K562 (cell line): Measurements from ENCODE around the gene PPP1R3C. TPM values are rescaled to one million over a fixed set of nuclear protein-coding genes. Genes with fewer than 3 reads are reported as not detected.
A peak's percentile ranks its signal among the peaks of the same experiment; 100 is the strongest.

Experiments
- C11orf30 ChIP-seq: fragments of 450-650 bp; IDR thresholded peaks from 2 replicates; pipeline ENCODE4 v1.6.1; 2016; ENCODE audit warnings: low read depth, mild to moderate bottlenecking
- CC2D1A ChIP-seq: fragments of 450-650 bp; IDR thresholded peaks from 2 replicates; pipeline ENCODE4 v1.6.1; 2017; ENCODE audit warnings: mild to moderate bottlenecking
- CEBPG ChIP-seq, 3 experiments: fragments of 200-800 bp in 1 of 3; sonication (Bioruptor generic) in 1 of 3; sonication (generic) in 1 of 3; formaldehyde crosslinking in 1 of 3; IDR thresholded peaks in 2 of 3; conservative IDR thresholded peaks in 1 of 3; 2 replicates each; pipeline versions ENCODE4 v1.6.1 to v1.8.0; 2016 to 2022; ENCODE audit warnings: missing compliant biosample characterization in 2 of 3, missing genetic modification characterization in 2 of 3, mild to moderate bottlenecking in 1 of 3, missing genetic modification reagents in 1 of 3
- CHD1 ChIP-seq: fragments of 200-600 bp; sonication (generic); IDR thresholded peaks from one replicate; pipeline ENCODE4 v1.6.1; 2012; ENCODE audit warnings: mild to moderate bottlenecking, moderate library complexity, low read length, inconsistent platforms
- EP300 ChIP-seq: IDR thresholded peaks from 2 replicates; pipeline ENCODE4 v1.6.1; 2012; ENCODE audit warnings: low read length, improper control_type of control experiment
- FOS ChIP-seq: IDR thresholded peaks from 3 replicates; pipeline ENCODE4 v1.6.1; 2011; ENCODE audit not compliant: insufficient read length; ENCODE audit errors: extremely low read depth
- FOXP1 ChIP-seq: sonication (generic); formaldehyde crosslinking; IDR thresholded peaks from 2 replicates; pipeline ENCODE4 v1.8.0; 2022; ENCODE audit warnings: mild to moderate bottlenecking, missing genetic modification reagents
- KLF6 ChIP-seq: fragments of 250-450 bp; sonication (Bioruptor Pico); IDR thresholded peaks from 2 replicates; pipeline ENCODE4 v1.4.0; 2020; ENCODE audit warnings: mild to moderate bottlenecking, moderate library complexity, borderline replicate concordance
- MEF2A ChIP-seq: IDR thresholded peaks from 2 replicates; pipeline ENCODE4 v1.6.1; 2011; ENCODE audit warnings: low read depth, mild to moderate bottlenecking, low read length, moderate library complexity; ENCODE audit not compliant: control insufficient read depth
- MTA1 ChIP-seq: fragments of 450-650 bp; IDR thresholded peaks from 2 replicates; pipeline ENCODE4 v1.6.1; 2017; ENCODE audit warnings: borderline replicate concordance
- MTA2 ChIP-seq: fragments of 450-650 bp; IDR thresholded peaks from 2 replicates; pipeline ENCODE4 v1.6.1; 2016; ENCODE audit warnings: low read depth
- NCOA2 ChIP-seq, 2 experiments: fragments of 450-650 bp; IDR thresholded peaks; 2 replicates each; pipeline ENCODE4 v1.6.1; 2018; ENCODE audit warnings: mild to moderate bottlenecking in 2 of 2, moderate library complexity in 1 of 2; ENCODE audit not compliant: partially characterized antibody in 2 of 2
- NEUROD1 ChIP-seq: fragments of 150-350 bp; IDR thresholded peaks from 2 replicates; pipeline ENCODE4 v1.6.1; 2014; ENCODE audit warnings: borderline replicate concordance, low read length, low read depth; ENCODE audit not compliant: partially characterized antibody
- PYGO2 ChIP-seq: fragments of 450-650 bp; IDR thresholded peaks from 2 replicates; pipeline ENCODE4 v1.6.1; 2016; ENCODE audit warnings: mild to moderate bottlenecking, missing genetic modification characterization, moderate library complexity, missing compliant biosample characterization
- SREBF2 ChIP-seq: sonication (generic); formaldehyde crosslinking; IDR thresholded peaks from 2 replicates; pipeline ENCODE4 v1.4.0; 2020; ENCODE audit warnings: mild to moderate bottlenecking, missing genetic modification reagents
- TBP ChIP-seq: optimal IDR thresholded peaks from 2 replicates; pipeline ENCODE3; 2011; ENCODE audit warnings: low read depth, low read length, improper control_type of control experiment
- ZFP36 ChIP-seq: fragments of 150-350 bp; IDR thresholded peaks from 2 replicates; pipeline ENCODE4 v1.6.1; 2018; ENCODE audit warnings: low read length, low read depth; ENCODE audit not compliant: partially characterized antibody
- ZNF347 ChIP-seq: fragments of 450-650 bp; formaldehyde crosslinking; IDR thresholded peaks from 2 replicates; pipeline ENCODE4 v1.4.0; 2020; ENCODE audit warnings: low read depth, mild to moderate bottlenecking, moderate library complexity
- ZNF384 ChIP-seq: IDR thresholded peaks from 2 replicates; pipeline ENCODE4 v1.6.1; 2012; ENCODE audit warnings: low read depth, low read length, improper control_type of control experiment
- ZNF445 ChIP-seq: fragments of 250-450 bp; sonication (Bioruptor Pico); IDR thresholded peaks from 2 replicates; pipeline ENCODE4 v1.4.0; 2020; ENCODE audit warnings: low read depth, mild to moderate bottlenecking, moderate library complexity
- ZNF778 ChIP-seq: fragments of 450-650 bp; formaldehyde crosslinking; IDR thresholded peaks from 2 replicates; pipeline ENCODE4 v1.4.0; 2020; ENCODE audit warnings: mild to moderate bottlenecking, moderate library complexity
- polyA plus RNA-seq, 8 experiments: library from polyadenylated mRNA; depleted of rRNA in 4 of 8; stranded (reverse) in 5 of 8; unstranded in 3 of 8; fragments of >200 nt; fragmentation: Nextera tagmentation in 2 of 8; fragmentation: Illumina TruSeq in 1 of 8; extraction: Ambion mirVana in 2 of 8; extraction: Trizol in 1 of 8; gene quantifications; 2 replicates each; pipeline versions ENCODE4 v1.2.1 to v1.2.3, GENCODE V29; 2011 to 2014; ENCODE audit warnings: inconsistent platforms in 1 of 8, missing spikeins in 1 of 8
- total RNA-seq, 7 experiments: library from RNA; depleted of rRNA in 6 of 7; stranded (reverse); fragments of >200 nt in 6 of 7; fragmentation: Illumina TruSeq in 2 of 7; extraction: Trizol in 2 of 7; gene quantifications; 2 replicates each; pipeline versions ENCODE4 v1.2.1 to v1.2.3, GENCODE V29; 2011 to 2021; ENCODE audit warnings: low replicate concordance in 1 of 7
- TF ChIP-seq, protein P1 (sequence below): fragments of 450-650 bp; conservative IDR thresholded peaks from 2 replicates; pipeline ENCODE4 v1.6.1; 2016; ENCODE audit warnings: missing genetic modification characterization, low read depth, mild to moderate bottlenecking, missing compliant biosample characterization, moderate library complexity
- TF ChIP-seq, protein P2 (sequence below): fragments of 250-450 bp; sonication (Bioruptor Pico); IDR thresholded peaks from 2 replicates; pipeline ENCODE4 v1.5.0; 2021

The PPP1R3C gene
- total and polyA plus RNA-seq, 9 of the 15 experiments (the other 6 are each of a cell fraction or from before 2014, with no cell fraction given) = 0.06 to 0.24 (median 0.12) TPM; not detected in 3

DNA sequence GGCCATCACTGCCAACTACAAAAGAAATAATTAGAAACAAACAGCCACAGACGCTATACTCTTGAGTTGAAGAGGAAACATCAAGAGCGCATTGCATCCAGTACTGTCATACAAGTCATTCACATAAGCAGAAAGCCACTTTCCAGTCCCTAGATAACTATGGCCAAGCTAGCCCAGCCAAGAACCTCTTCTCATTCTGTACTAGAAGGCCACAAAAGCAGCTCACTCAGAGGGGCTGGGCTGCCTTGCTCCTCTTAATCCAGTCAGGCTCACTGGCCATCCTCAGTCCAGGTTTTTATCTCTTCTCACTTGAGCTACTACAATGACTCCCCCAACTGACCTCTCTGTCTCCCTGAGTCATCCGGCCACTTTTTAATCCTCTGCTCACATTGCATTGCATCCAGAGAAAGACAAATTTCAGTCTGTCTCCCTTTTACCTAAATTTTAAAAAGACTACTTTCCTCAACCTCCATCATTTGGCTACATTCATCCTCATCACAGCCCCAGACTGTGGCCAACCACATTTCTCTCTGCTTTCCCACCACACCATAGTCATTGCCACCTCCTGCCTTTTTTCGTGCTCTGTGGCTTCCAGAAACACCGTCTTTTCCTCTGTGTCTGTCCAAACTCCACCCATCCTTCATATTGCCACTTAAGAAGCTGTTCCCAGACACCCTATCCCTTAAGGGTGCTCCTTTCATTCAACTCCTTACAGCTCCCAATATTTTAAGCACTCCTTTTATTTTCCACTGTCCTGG, 25.0 kb downstream of the PPP1R3C start (continued):
- TF ChIP-seq, protein P1, sequence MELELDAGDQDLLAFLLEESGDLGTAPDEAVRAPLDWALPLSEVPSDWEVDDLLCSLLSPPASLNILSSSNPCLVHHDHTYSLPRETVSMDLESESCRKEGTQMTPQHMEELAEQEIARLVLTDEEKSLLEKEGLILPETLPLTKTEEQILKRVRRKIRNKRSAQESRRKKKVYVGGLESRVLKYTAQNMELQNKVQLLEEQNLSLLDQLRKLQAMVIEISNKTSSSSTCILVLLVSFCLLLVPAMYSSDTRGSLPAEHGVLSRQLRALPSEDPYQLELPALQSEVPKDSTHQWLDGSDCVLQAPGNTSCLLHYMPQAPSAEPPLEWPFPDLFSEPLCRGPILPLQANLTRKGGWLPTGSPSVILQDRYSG = 0 out of 2 replicates have a peak, but pooled peaks have one; percentile 21
- TF ChIP-seq ZFP36 (no peak), NCOA2 (IDR thresholded peaks at IDR 0.05; ENCODE audit: partially characterized antibody in 2 of 2) (no peak), CHD1 (no peak), ZNF445 (CRISPR knock-in tag) (no peak), ZNF384 (no peak), MTA2 (peak; percentile 41; the same call in 1 of the 2 replicates), CC2D1A (0 out of 2 replicates have a peak, but pooled peaks have one; percentile 20), CEBPG (CRISPR knock-in tag; IDR thresholded peaks at IDR 0.05) (no peak), CEBPG (tag; conservative IDR thresholded peaks at IDR 0.05 in 1 of 2, IDR thresholded peaks at IDR 0.05 in 1 of 2) (no peak), SREBF2 (CRISPR knock-in tag) (no peak), FOS (peak; percentile 39), FOXP1 (no peak), KLF6 (CRISPR knock-in tag) (peak; percentile 42; the same call in 1 of the 2 replicates), MTA1 (peak; percentile 57; the same call in 1 of the 2 replicates), PYGO2 (0 out of 2 replicates have a peak, but pooled peaks have one; percentile 31), TBP (peak; percentile 43), ZNF347 (CRISPR knock-in tag) (no peak), EP300 (peak; percentile 82), C11orf30 (peak; percentile 68), ZNF778 (CRISPR knock-in tag) (no peak), NEUROD1 (peak; percentile 55), MEF2A (no peak)
- TF ChIP-seq, protein P2, sequence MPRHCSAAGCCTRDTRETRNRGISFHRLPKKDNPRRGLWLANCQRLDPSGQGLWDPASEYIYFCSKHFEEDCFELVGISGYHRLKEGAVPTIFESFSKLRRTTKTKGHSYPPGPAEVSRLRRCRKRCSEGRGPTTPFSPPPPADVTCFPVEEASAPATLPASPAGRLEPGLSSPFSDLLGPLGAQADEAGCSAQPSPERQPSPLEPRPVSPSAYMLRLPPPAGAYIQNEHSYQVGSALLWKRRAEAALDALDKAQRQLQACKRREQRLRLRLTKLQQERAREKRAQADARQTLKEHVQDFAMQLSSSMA (CRISPR knock-in tag) = no peak
